Measurements from ENCODE around the gene TEF.

GRCh38 chr22:41447435-41448188 is 65.9 kb downstream of the TEF start:
- no peak for TF ChIP-seq YY1 (IDR thresholded peaks at IDR 0.05; ENCODE audit: low read depth)
- no peak for TF ChIP-seq CEBPB (IDR thresholded peaks at IDR 0.05)
- TF ChIP-seq REST (IDR thresholded peaks at IDR 0.05; ENCODE audit: low read depth): no peak
- no peak; the same call in 1 of the 2 replicates for TF ChIP-seq MAX (IDR thresholded peaks at IDR 0.05)
- TF ChIP-seq USF1 (IDR thresholded peaks at IDR 0.05): no peak
- TF ChIP-seq TAF1 (IDR thresholded peaks at IDR 0.05; ENCODE audit: low read depth): no peak; the same call in 1 of the 2 replicates
- TF ChIP-seq FOXM1 (IDR thresholded peaks at IDR 0.05; ENCODE audit: borderline replicate concordance, low read depth): no peak
- TF ChIP-seq EP300 (IDR thresholded peaks at IDR 0.05; ENCODE audit: borderline replicate concordance): no peak
- TF ChIP-seq RAD21 (IDR thresholded peaks at IDR 0.05; ENCODE audit: low read depth): no peak
- TF ChIP-seq EGR1 (IDR thresholded peaks at IDR 0.05): peak; percentile 38; the same call in 1 of the 2 replicates
- peak; percentile 24; the same call in 1 of the 2 replicates for TF ChIP-seq TEAD4 (IDR thresholded peaks at IDR 0.05)
- peak; percentile 80; the same call in 1 of the 2 replicates for TF ChIP-seq ZBTB7A (IDR thresholded peaks at IDR 0.05; ENCODE audit: low read depth)
- TF ChIP-seq CREB1 (IDR thresholded peaks at IDR 0.05; ENCODE audit: low read depth): no peak
- no peak; the same call in 1 of the 2 replicates for TF ChIP-seq NFIC (IDR thresholded peaks at IDR 0.05)

Measured in Ishikawa (cell line).